Measurements from ENCODE around the gene GRM4.
A peak's percentile ranks its signal among the peaks of the same experiment; 100 is the strongest.

The GRM4 gene

DNA sequence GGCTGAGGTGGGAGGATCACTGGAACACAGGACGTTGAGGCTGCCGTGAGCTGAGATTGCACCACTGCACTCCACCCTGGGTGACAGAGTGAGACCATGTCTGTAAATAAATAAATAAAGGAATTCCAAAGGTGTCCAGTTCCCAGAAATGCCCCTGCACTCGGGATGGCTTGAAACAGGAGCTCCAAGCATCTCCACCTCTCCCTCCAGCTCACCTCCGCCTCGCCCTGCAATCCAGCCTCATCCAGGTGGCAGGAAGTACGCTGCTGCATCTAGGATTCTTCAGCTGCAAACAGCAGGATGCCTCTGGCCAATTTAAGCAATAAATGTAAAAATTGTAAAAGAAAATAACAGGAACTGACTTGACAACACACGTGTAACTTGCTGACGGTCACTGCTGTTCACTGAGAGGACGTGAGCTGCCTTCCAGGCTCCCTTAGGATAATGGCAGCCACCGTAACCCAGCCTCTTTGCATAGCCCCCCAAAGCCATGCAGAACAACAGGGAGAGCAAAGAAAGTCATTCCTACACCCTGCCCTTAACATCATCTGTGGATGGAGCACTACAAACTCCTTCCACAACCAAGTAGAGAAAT, 11.4 kb upstream of the GRM4 start:
- DNase-seq: no peak

GRCh38 chr6:34155471-34156300, 9.8 kb upstream of the GRM4 start:
- DNase-seq: no peak

DNA sequence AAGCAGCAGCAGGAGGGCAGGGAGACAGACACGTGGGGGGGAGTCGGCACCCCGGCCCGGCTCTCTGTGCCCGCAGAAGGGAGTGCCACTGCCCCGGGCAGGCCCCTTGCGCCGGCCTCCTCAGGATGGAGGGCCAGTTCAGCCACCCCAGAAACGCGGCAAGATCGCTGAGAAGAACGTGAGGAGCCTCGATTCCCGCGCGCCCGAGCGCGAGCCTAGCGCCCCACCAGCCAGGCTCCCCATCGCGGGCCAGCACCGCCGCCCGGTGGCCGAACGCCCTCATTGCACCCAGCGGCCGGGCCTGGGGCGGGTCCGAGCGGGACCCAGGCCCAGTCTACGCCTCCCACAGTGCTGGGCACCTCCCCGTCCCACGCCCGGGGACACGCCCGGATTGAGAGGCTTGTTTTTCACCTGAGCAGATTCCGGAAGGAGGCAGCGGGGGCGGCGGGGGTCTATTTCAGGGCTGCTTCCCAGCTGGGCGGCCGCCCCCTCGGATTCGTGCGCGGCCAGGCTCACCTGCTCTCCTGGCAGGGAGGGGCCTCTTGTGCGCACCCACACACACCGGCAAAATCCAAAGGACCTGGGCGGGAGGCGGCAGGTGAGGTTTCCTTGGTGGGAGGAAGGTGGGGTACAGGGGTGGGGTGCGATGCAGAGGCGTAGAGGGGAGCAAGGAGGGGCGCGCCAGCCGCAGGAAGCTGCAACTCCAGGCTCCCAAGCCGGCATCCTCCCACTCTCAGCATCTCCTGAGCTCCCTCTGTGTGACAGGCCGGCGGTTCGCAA, 9.0 kb upstream of the GRM4 start:
- peak; percentile 18 to 64 for DNase-seq

DNA sequence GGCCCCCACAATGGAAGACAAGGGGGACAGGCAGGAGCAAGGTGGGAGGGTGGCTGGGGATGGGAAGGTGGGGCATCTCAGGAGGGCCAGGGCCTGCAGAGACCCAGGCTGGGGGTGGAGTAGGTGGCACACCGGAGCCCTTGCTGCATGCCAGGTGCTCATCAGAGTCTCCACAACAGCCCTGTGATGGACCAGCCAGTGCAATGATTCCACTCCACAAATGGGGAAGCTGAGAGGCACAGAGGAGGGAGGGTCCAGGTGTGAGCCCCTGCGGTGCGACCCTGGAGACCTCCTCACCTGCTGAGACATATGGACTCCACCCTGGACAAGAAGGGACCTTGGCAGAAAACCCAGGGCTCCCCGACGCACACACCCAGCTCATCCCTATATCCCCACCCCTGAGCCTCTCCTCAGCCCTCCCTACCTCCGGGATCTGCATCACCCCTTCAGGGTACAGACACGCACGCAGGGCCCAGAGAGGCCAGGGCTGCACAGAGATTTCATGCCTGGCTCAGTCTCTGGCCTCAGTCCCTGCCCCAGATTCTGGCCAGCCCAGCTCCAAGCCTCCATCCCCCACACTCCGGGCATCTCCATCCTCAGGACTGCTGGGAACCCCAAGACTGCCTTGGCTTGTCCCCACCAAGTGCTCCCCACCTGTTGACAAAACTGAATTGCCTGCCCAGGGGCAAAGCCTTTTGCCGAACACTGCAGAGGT, 7.1 kb upstream of the GRM4 start:
- DNase-seq: no peak

DNA sequence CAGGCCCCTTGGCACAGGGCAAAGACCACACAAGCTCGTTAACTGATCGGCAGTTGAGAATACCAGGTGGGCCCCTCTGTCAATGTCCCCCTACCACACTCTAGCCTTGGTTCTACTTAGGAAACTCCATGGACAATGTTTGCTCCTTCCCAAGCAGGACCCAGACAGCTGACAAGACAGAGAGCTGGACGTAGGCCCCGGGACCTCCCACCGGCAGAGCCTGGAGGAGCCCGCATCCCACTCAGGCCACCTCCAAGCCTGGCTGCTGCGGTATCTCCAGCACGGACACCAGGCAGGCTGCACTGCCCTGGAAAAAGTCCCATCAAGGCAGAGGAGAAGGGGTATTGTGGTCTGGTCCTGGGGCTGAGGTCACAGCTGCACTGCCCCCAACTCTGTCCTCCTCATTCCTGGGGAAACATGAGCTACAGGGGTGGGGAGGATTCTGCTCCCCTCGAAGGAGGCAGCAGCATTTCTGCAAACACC, 6.2 kb upstream of the GRM4 start:
- DNase-seq: no peak

DNA sequence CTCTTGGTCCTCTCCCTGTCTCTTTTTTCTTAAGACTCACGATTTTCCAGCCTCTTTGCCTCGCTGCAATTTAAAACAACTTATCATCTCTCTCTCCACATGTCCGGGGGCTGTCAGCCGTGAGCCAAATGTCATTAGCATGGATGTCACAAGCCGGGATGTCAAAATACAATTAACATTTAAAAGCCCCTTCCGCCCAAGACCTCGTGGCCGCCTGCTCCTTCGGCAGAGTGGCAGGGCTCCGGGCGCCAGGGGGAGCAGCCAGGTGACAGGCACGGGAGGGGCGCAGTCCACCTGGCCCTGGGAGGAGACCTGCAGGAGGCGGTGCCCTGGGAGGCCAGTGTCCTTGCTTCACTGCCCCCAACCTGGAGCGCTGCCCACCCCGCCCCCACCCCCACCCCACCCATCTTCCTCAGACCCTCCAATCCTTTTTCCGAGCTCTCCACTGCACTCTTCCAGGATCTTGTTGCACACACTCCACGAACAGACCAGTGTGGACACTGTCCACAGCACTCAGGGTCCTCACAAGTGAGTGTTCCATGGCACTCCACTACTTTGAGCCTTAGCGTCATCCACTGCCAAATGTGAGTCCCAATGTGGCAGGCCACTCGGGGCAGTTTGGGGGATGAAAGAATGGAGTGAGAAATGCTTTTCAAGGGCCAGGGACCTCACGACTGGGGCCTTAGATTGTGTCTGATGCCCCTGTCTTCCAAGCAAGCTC, 5.6 kb upstream of the GRM4 start:
- DNase-seq: no peak

DNA sequence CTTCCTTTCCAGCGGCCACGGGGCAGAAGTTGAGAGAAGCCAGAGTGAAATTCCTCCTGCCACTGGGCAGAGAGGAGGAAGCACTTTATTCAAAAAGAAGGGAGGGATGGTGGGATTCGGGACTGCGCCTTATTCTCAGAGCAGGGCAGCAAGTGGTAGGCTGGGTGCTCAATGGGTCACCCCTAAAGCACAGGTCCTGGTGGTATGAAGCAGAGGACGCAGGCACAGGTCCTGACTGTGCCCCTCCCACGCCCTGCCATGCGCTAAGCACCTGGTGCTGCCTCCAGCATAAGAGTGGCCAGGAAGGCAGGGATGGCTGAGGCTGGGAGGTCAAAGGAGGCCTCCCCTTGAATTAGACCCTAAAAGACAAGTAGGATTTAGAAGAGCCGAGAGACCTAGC, 4.9 kb upstream of the GRM4 start:
- no peak for DNase-seq

GRCh38 chr6:34149831-34150400, 4.0 kb upstream of the GRM4 start:
- no peak for DNase-seq

DNA sequence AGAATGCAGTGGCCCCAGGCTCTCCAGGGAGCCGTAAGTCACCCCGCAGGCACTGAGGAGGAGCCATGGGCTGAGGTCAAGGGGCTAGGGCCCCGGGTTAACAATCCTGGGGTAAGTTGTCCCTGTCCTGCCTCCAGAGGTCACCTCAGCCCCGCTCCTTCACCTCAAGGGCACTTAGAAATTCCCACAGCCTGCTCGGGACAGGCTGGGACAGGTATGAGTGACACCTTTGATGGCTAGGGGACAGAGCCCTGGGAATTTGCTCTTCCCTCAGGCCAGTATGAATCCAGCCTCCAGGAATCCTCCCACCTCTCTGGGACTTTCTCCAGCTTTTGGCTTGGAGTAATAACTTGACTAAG, 3.5 kb upstream of the GRM4 start:
- no peak for DNase-seq

- no peak for DNase-seq
These were observed 3.0 kb upstream of the GRM4 start for GRCh38 chr6:34148631-34149451.

DNA sequence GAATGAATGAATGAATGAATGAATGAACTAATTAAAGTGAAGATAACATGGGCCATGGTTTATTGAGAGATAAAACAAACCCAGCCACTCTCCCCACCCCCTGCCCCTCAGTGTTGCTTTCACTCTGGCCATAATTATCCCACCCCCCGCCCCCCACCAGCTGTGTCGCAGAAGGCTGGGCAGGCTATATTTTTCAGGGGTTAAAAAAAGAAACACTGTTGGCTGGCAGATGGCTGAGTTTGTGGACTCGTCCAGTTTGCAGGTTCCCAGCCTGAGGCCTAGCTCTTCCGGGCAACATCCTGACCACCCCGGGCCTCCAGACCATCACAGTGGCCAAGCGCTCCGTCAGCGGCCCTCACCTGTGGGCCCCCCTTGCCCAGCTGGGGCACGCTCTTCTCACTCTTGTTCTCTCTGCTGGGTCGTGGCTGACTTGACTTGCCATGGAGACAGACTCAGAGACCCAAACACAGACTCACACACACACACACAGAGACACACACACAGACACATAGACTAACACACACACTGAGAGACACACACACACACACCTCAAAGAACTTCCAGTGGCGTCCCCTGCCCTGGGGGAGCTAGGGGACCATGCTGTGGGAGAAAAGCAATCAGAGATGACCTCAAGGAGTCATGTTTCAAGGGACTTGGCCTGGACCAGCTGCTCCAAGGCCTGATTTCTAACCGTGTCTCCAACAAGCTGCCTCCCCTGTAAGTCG, 2.2 kb upstream of the GRM4 start:
- DNase-seq: no peak

- DNase-seq: peak in 1 of 2 experiments; percentile 47
These were observed 1.1 kb upstream of the GRM4 start for GRCh38 chr6:34146801-34147592.

GRCh38 chr6:34145161-34146020, 496 bp downstream of the GRM4 start:
- peak in 1 of 2 experiments; percentile 38 for DNase-seq

- DNase-seq: no peak
These were observed 1.2 kb downstream of the GRM4 start for GRCh38 chr6:34144581-34145160.

GRCh38 chr6:34143884-34144580, 1.9 kb downstream of the GRM4 start:
- DNase-seq: peak in 1 of 2 experiments; percentile 55

- DNase-seq: no peak
These were observed 2.5 kb downstream of the GRM4 start for GRCh38 chr6:34143196-34143883.
